Progenitor cell of endocrine pancreas (in vitro differentiated cells): ENCODE data around the gene MLANA. TPM values are rescaled to one million over a fixed set of nuclear protein-coding genes. Genes with fewer than 3 reads are reported as not detected.

Source experiments
- DNase-seq: peaks from one replicate; pipeline ENCODE4 v3.0.0; 2021; ENCODE audit warnings: low spot score; ENCODE audit not compliant: unreplicated experiment
- H3K27ac Mint-ChIP-seq: 2 replicates; pipeline ENCODE4 v1.8.0; 2021; ENCODE audit warnings: mild to moderate bottlenecking, moderate library complexity, mixed read lengths
- H3K27me3 Mint-ChIP-seq: 2 replicates; pipeline ENCODE4 v1.8.0; 2021; ENCODE audit warnings: mixed read lengths
- H3K36me3 Mint-ChIP-seq: 2 replicates; pipeline ENCODE4 v1.8.0; 2022; ENCODE audit warnings: mixed read lengths; ENCODE audit not compliant: insufficient read depth
- H3K4me1 Mint-ChIP-seq: 2 replicates; pipeline ENCODE4 v1.8.0; 2021; ENCODE audit warnings: low read depth, mixed read lengths
- H3K4me3 Mint-ChIP-seq: 2 replicates; pipeline ENCODE4 v1.8.0; 2021; ENCODE audit warnings: low read depth, mild to moderate bottlenecking, moderate library complexity, mixed read lengths
- H3K9me3 Mint-ChIP-seq: 2 replicates; pipeline ENCODE4 v1.8.0; 2021; ENCODE audit warnings: low read depth, mixed read lengths
- total RNA-seq: library from RNA; stranded (reverse); gene quantifications from 2 replicates; pipeline ENCODE4 v1.2.1, GENCODE V29; 2021
- TF ChIP-seq, protein P1 (sequence below): fragments of 200-600 bp; sonication (generic); IDR thresholded peaks from one replicate; pipeline ENCODE4 v1.5.0; 2021; ENCODE audit warnings: antibody characterized with exemption, mild to moderate bottlenecking; ENCODE audit not compliant: unreplicated experiment

Gene MLANA
- total RNA-seq, 1 donor from 2014 or later = not detected

DNA sequence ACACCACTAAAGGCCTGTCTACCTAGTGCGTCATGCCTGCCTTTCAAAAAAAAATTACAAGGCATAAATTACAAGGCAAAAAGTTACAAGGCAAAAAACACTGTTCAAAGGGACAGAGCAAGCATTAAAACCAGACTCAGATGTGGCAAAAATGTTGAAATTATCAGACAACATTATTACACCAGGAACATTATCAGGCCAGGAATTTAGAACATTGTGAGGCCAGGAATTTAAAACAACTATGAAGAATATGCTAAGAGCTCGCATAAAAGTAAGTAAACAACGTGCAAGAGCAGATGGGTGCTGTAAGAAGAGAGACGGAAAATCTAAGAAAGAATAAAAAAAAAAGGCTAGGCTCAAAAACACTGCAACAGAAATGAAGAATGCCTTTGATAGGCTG lies 18.2 kb upstream of the MLANA start:
- Mint-ChIP-seq H3K36me3 (no peaks in the 10 kb centered on the region), H3K27me3 (no peaks in the 10 kb centered on the region), H3K9me3 (no peaks in the 10 kb centered on the region), H3K4me1 (no peaks in the 10 kb centered on the region), H3K4me3 (no peak overlapping the region), H3K27ac (no peak overlapping the region)
- no peak for DNase-seq
- TF ChIP-seq, protein P1, sequence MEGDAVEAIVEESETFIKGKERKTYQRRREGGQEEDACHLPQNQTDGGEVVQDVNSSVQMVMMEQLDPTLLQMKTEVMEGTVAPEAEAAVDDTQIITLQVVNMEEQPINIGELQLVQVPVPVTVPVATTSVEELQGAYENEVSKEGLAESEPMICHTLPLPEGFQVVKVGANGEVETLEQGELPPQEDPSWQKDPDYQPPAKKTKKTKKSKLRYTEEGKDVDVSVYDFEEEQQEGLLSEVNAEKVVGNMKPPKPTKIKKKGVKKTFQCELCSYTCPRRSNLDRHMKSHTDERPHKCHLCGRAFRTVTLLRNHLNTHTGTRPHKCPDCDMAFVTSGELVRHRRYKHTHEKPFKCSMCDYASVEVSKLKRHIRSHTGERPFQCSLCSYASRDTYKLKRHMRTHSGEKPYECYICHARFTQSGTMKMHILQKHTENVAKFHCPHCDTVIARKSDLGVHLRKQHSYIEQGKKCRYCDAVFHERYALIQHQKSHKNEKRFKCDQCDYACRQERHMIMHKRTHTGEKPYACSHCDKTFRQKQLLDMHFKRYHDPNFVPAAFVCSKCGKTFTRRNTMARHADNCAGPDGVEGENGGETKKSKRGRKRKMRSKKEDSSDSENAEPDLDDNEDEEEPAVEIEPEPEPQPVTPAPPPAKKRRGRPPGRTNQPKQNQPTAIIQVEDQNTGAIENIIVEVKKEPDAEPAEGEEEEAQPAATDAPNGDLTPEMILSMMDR = no peak

DNA sequence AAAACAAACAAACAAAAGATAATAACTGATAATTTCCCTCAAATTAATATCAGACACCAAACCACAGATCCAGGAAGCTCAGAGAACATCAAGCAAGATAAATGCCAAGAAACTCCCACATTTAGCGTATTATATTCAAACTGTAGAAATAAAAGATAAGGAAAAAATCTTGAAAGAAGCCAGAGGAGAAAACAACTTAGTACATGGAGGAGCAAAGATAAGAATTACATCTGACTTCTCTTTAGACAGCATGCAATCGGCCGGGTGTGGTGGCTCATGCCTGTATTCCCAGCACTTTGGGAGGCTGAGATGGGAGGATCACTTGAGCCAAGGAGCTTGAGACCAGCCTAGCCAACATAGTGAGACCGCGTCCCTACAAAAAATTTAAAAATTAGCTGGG lies 17.2 kb upstream of the MLANA start:
- H3K4me1 Mint-ChIP-seq = no peaks in the 10 kb centered on the region
- TF ChIP-seq, protein P1 = no peak
- H3K27me3 Mint-ChIP-seq = no peaks in the 10 kb centered on the region
- H3K36me3 Mint-ChIP-seq = no peaks in the 10 kb centered on the region
- H3K27ac Mint-ChIP-seq = no peak overlapping the region
- DNase-seq = no peak
- H3K4me3 Mint-ChIP-seq = no peak overlapping the region
- H3K9me3 Mint-ChIP-seq = no peaks in the 10 kb centered on the region

DNA sequence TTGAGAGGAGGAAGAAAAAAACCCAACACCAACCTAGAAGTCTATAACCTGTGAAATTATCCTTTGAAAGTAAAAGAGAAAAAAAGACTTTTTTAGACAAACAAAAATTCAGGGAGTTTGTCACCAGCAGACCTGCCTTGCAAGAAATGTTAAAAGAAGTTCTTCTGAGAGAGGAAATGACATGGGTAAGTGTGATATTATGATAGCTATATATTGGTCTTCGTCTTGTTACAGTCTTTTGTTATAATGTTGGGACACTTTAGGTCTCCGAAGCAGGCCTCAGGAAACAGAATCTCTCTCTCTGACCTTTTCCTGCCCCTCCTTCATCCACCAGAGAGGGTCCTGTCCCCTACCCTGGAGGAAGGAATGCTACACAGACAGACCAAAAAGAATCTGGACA lies 16.6 kb upstream of the MLANA start:
- Mint-ChIP-seq H3K27me3 (no peaks in the 10 kb centered on the region), H3K4me1 (no peaks in the 10 kb centered on the region), H3K27ac (no peak overlapping the region), H3K36me3 (no peaks in the 10 kb centered on the region), H3K9me3 (no peaks in the 10 kb centered on the region), H3K4me3 (no peak overlapping the region)
- TF ChIP-seq, protein P1 = no peak
- no peak for DNase-seq

DNA sequence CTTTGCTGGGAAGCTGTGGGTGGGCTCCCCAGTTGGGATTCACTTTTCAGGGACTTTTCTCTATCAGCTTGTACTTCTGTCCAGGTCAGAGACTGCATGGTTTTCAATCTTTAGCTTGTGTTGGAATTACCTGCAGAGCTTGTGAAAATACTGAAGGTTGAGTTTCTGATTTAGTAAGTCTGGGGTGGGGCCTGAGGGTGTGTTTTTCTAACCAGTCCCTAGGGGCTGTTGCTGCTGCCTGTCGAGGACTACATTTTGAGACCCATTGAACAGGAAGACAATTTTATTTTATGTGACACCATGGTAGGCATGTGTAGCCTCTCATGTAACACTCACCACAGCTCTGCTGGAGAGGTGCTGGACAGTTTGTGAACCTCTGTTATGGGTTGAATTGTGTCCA lies 14.7 kb upstream of the MLANA start:
- TF ChIP-seq, protein P1 = no peak
- Mint-ChIP-seq H3K4me3 (no peak overlapping the region), H3K9me3 (no peaks in the 10 kb centered on the region), H3K4me1 (no peaks in the 10 kb centered on the region), H3K36me3 (no peaks in the 10 kb centered on the region), H3K27me3 (no peaks in the 10 kb centered on the region), H3K27ac (no peak overlapping the region)
- DNase-seq = no peak

DNA sequence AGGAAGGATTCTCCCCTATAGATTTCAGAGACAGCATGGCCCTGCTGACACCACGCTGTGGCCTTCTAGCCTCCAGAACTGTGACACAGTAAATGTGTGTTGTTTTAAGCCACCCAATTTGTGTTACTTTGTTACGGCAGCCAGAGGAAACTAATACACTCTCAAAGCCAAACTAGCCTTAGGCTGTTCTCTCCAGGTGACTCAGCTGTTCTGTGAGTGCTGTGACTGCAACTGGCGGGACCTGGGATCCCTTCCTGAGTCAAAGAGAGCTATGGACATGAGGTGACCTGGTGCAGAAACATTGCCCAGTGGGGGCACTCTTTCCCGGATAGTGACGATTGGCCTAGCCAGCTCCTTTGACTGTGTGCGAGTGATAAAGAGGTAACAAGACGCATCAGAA lies 14.0 kb upstream of the MLANA start:
- Mint-ChIP-seq H3K27ac (no peak overlapping the region), H3K4me3 (no peak overlapping the region), H3K36me3 (no peaks in the 10 kb centered on the region), H3K27me3 (no peaks in the 10 kb centered on the region), H3K4me1 (no peaks in the 10 kb centered on the region), H3K9me3 (no peaks in the 10 kb centered on the region)
- no peak for DNase-seq
- TF ChIP-seq, protein P1 = no peak
